H1 (cell line): Measurements from ENCODE around the gene RNU6-7. TPM values are rescaled to one million over a fixed set of nuclear protein-coding genes. Genes with fewer than 3 reads are reported as not detected.
A peak's percentile ranks its signal among the peaks of the same experiment; 100 is the strongest.

ENCODE experiments used
- CTCF ChIA-PET: fragments of 300-600 bp; sonication (Branson Sonifier 250); formaldehyde crosslinking; loops from one replicate; lab custom pipeline; 2021; ENCODE audit not compliant: partially characterized antibody; lab: Charles Lee
- POLR2A ChIA-PET: fragments of 300-600 bp; sonication (Branson Sonifier 250); formaldehyde crosslinking; loops from one replicate; lab custom pipeline; 2021; ENCODE audit warnings: inconsistent platforms; ENCODE audit not compliant: partially characterized antibody; lab: Charles Lee
- DNase-seq, 2 experiments: peaks; one replicate each; pipeline versions ENCODE4 v3.0.0 to v3.0.0-alpha.2; 2010 to 2022; ENCODE audit warnings: low spot score in 2 of 2, low read depth in 1 of 2, mixed read lengths in 1 of 2
- FAIRE-seq: peaks from 2 replicates; lab custom pipeline; 2011; peaks lifted over from hg19 to GRCh38; lab: Jason Lieb, UNC
- H2AFZ ChIP-seq: 2 replicates; pipeline ENCODE4 v1.8.1; 2012; ENCODE audit warnings: low read length, inconsistent platforms
- H2AK5ac ChIP-seq: 2 replicates; pipeline ENCODE4 v1.6.1; 2013; ENCODE audit warnings: low read depth, low read length
- H2BK120ac ChIP-seq: replicated peaks from 2 replicates; pipeline ENCODE3; 2013; ENCODE audit warnings: low read depth, low read length, inconsistent platforms
- H2BK12ac ChIP-seq: 2 replicates; pipeline ENCODE4 v1.6.1; 2013; ENCODE audit warnings: low read depth, low read length
- H2BK15ac ChIP-seq: 2 replicates; pipeline ENCODE4 v1.6.1; 2013; ENCODE audit warnings: low read length
- H2BK20ac ChIP-seq: 2 replicates; pipeline ENCODE4 v1.6.1; 2013; ENCODE audit warnings: low read length
- H2BK5ac ChIP-seq: 2 replicates; pipeline ENCODE4 v1.6.1; 2013; ENCODE audit warnings: low read depth, low read length
- H3K14ac ChIP-seq: 2 replicates; pipeline ENCODE4 v1.6.1; 2013; ENCODE audit warnings: inconsistent platforms; ENCODE audit not compliant: insufficient read length
- H3K18ac ChIP-seq: 2 replicates; pipeline ENCODE4 v1.6.1; 2013; ENCODE audit warnings: low read length; ENCODE audit errors: extremely low read depth
- H3K23ac ChIP-seq: 2 replicates; pipeline ENCODE4 v1.6.1; 2013; ENCODE audit warnings: inconsistent platforms; ENCODE audit not compliant: insufficient read length
- H3K23me2 ChIP-seq: 2 replicates; pipeline ENCODE4 v1.6.1; 2013; ENCODE audit warnings: low read depth, low read length
- H3K27ac ChIP-seq: 2 replicates; pipeline ENCODE4 v1.6.1; 2011; ENCODE audit warnings: low read depth, low read length, inconsistent platforms
- H3K27me3 ChIP-seq, 4 experiments: replicated peaks in 1 of 4; 1 replicate in 1 of 4; 2 replicates in 3 of 4; pipeline versions ENCODE4 v1.6.1 to v1.8.1; 2011 to 2013; ENCODE audit warnings: low read length in 3 of 4, mild to moderate bottlenecking in 3 of 4, inconsistent platforms in 2 of 4, mixed read lengths in 2 of 4, moderate library complexity in 1 of 4; ENCODE audit not compliant: control insufficient read depth in 3 of 4, insufficient read depth in 3 of 4; ENCODE audit errors: extremely low read depth in 1 of 4
- H3K36me3 ChIP-seq, 4 experiments: 2 replicates each; pipeline versions ENCODE4 v1.6.1 to v1.8.1; 2011 to 2013; ENCODE audit warnings: mild to moderate bottlenecking in 4 of 4, low read length in 3 of 4, moderate library complexity in 2 of 4, control low read depth in 1 of 4, inconsistent platforms in 1 of 4; ENCODE audit not compliant: insufficient read depth in 4 of 4, control insufficient read depth in 2 of 4
- H3K4ac ChIP-seq: replicated peaks from 2 replicates; pipeline ENCODE3; 2013; ENCODE audit warnings: low read length, low read depth, mixed read lengths, inconsistent platforms; ENCODE audit not compliant: insufficient read length
- H3K4me1 ChIP-seq, 4 experiments: replicated peaks in 1 of 4; 1 replicate in 1 of 4; 2 replicates in 3 of 4; pipeline versions ENCODE4 v1.6.1 to v1.8.1; 2011 to 2013; ENCODE audit warnings: low read length in 3 of 4, inconsistent platforms in 2 of 4, mixed read lengths in 1 of 4; ENCODE audit not compliant: insufficient read depth in 4 of 4, control insufficient read depth in 3 of 4
- H3K4me2 ChIP-seq, 2 experiments: 2 replicates each; pipeline versions ENCODE4 v1.6.1 to v1.8.1; 2011 to 2013; ENCODE audit warnings: low read depth in 2 of 2, low read length in 2 of 2, control low read depth in 1 of 2, inconsistent platforms in 1 of 2, mild to moderate bottlenecking in 1 of 2; ENCODE audit not compliant: insufficient read depth in 1 of 2
- H3K4me3 ChIP-seq, 4 experiments: fragments of 200-600, 300-600 bp in 1 of 4; sonication (generic), shearing (Covaris generic), sonication (Bioruptor Twin) in 1 of 4; 2 replicates each; pipeline versions ENCODE4 v1.5.1 to v1.8.1; 2011 to 2016; ENCODE audit warnings: low read length in 4 of 4, low read depth in 3 of 4, control low read depth in 2 of 4, inconsistent platforms in 2 of 4, mild to moderate bottlenecking in 2 of 4, mixed read lengths in 1 of 4, moderate library complexity in 1 of 4; ENCODE audit not compliant: insufficient read depth in 2 of 4; ENCODE audit errors: extremely low read depth in 1 of 4
- H3K56ac ChIP-seq: replicated peaks from 2 replicates; pipeline ENCODE3; 2013; ENCODE audit warnings: low read depth, mild to moderate bottlenecking, mixed read lengths, low read length, inconsistent platforms; ENCODE audit not compliant: insufficient read length
- H3K79me1 ChIP-seq: 2 replicates; pipeline ENCODE4 v1.6.1; 2013; ENCODE audit warnings: low read depth, low read length, control low read depth
- H3K79me2 ChIP-seq, 2 experiments: 2 replicates each; pipeline versions ENCODE4 v1.6.1 to v1.8.1; 2012 to 2013; ENCODE audit warnings: low read length in 2 of 2, mild to moderate bottlenecking in 2 of 2, inconsistent platforms in 1 of 2; ENCODE audit not compliant: insufficient read depth in 2 of 2, control insufficient read depth in 1 of 2
- H3K9ac ChIP-seq, 4 experiments: replicated peaks in 1 of 4; 1 replicate in 1 of 4; 2 replicates in 3 of 4; pipeline versions ENCODE4 v1.6.1 to v1.8.1; 2011 to 2013; ENCODE audit warnings: low read depth in 3 of 4, low read length in 3 of 4, control low read depth in 2 of 4, mild to moderate bottlenecking in 2 of 4, moderate library complexity in 2 of 4, inconsistent platforms in 1 of 4; ENCODE audit errors: extremely low read depth in 1 of 4
- H3K9me3 ChIP-seq, 2 experiments: 2 replicates each; pipeline versions ENCODE4 v1.6.1 to v1.8.1; 2012 to 2013; ENCODE audit warnings: mild to moderate bottlenecking in 2 of 2, moderate library complexity in 2 of 2, control low read depth in 1 of 2, inconsistent platforms in 1 of 2, low read depth in 1 of 2, low read length in 1 of 2, mixed read lengths in 1 of 2; ENCODE audit not compliant: insufficient read depth in 2 of 2
- H4K20me1 ChIP-seq, 2 experiments: replicated peaks in 1 of 2; 2 replicates each; pipeline versions ENCODE3 to v1.8.1; 2011 to 2013; ENCODE audit warnings: inconsistent platforms in 2 of 2, low read length in 2 of 2, mild to moderate bottlenecking in 1 of 2; ENCODE audit not compliant: insufficient read depth in 2 of 2, control insufficient read depth in 1 of 2
- H4K5ac ChIP-seq: 2 replicates; pipeline ENCODE4 v1.6.1; 2013; ENCODE audit warnings: low read length, low read depth, mixed read lengths, inconsistent platforms; ENCODE audit not compliant: insufficient read length
- H4K8ac ChIP-seq: 2 replicates; pipeline ENCODE4 v1.8.0; 2013; ENCODE audit warnings: mild to moderate bottlenecking, moderate library complexity, low read length, inconsistent platforms; ENCODE audit not compliant: insufficient read depth; ENCODE audit errors: extremely low read depth
- H4K91ac ChIP-seq: replicated peaks from 2 replicates; pipeline ENCODE3; 2013; ENCODE audit warnings: low read length, mixed read lengths, inconsistent platforms; ENCODE audit not compliant: insufficient read length
- ATF3 ChIP-seq: IDR thresholded peaks from 2 replicates; pipeline ENCODE4 v1.6.1; 2011; ENCODE audit warnings: low read depth, mild to moderate bottlenecking, low read length; ENCODE audit not compliant: insufficient read depth
- CTCF ChIP-seq, 3 experiments: IDR thresholded peaks; 1 replicate in 2 of 3; 2 replicates in 1 of 3; pipeline versions ENCODE4 v1.5.1 to v1.6.1; 2011; ENCODE audit warnings: low read length in 3 of 3, mild to moderate bottlenecking in 3 of 3, inconsistent platforms in 2 of 3, low read depth in 1 of 3, moderate library complexity in 1 of 3; ENCODE audit not compliant: insufficient read depth in 1 of 3; ENCODE audit errors: control extremely low read depth in 1 of 3
- GABPA ChIP-seq: IDR thresholded peaks from 2 replicates; pipeline ENCODE4 v1.6.1; 2011; ENCODE audit warnings: mild to moderate bottlenecking, low read length, moderate library complexity, borderline replicate concordance; ENCODE audit not compliant: insufficient read depth
- JUND ChIP-seq: IDR thresholded peaks from 2 replicates; pipeline ENCODE4 v1.6.1; 2011; ENCODE audit warnings: mild to moderate bottlenecking, improper control_type of control experiment, low read length
- KDM4A ChIP-seq: IDR thresholded peaks from one replicate; pipeline ENCODE4 v1.7.1; 2012; ENCODE audit warnings: low read depth, mild to moderate bottlenecking, moderate library complexity, low read length, inconsistent platforms; ENCODE audit not compliant: severe bottlenecking
- POLR2AphosphoS5 ChIP-seq: IDR thresholded peaks from 2 replicates; pipeline ENCODE4 v1.6.1; 2011; ENCODE audit warnings: low read depth, low read length
- RAD21 ChIP-seq, 2 experiments: IDR thresholded peaks in 1 of 2; conservative IDR thresholded peaks in 1 of 2; 2 replicates each; pipeline ENCODE4 v1.6.1; 2011; ENCODE audit warnings: low read depth in 2 of 2, low read length in 2 of 2, improper control_type of control experiment in 1 of 2, inconsistent platforms in 1 of 2, mild to moderate bottlenecking in 1 of 2, moderate library complexity in 1 of 2
- TAF7 ChIP-seq: optimal IDR thresholded peaks from 2 replicates; pipeline ENCODE3; 2011; ENCODE audit warnings: low read depth, mild to moderate bottlenecking, inconsistent platforms, low read length, moderate library complexity, borderline replicate concordance
- whole genome bisulfite sequencing, 2 experiments: shearing (Covaris generic) in 1 of 2; methylation state at CpG; one replicate each; pipeline versions ENCODE4 v1.1.6 to v1.1.7; 2013 to 2015; ENCODE audit warnings: low lambda C conversion rate in 2 of 2, mixed read lengths in 2 of 2, inconsistent platforms in 1 of 2, low coverage in 1 of 2, missing lambda C conversion rate in 1 of 2; ENCODE audit not compliant: insufficient replicate concordance in 2 of 2, insufficient coverage in 1 of 2, insufficient read length in 1 of 2; ENCODE audit errors: extremely low coverage in 1 of 2, missing lambda C conversion rate in 1 of 2; 5-methylcytosine and 5-hydroxymethylcytosine counted together
- polyA plus RNA-seq, 7 experiments: library from polyadenylated mRNA; depleted of rRNA in 3 of 7; stranded (reverse) in 5 of 7; unstranded in 2 of 7; fragments of >200 nt in 5 of 7; fragments of 200-250 nt in 2 of 7; gene quantifications; 1 replicate in 5 of 7; 2 replicates in 1 of 7; 4 replicates in 1 of 7; pipeline versions ENCODE4 v1.2.1 to v1.2.3, GENCODE V29; 2011 to 2013; ENCODE audit warnings: missing spikeins in 2 of 7, mixed read lengths in 2 of 7
- total RNA-seq: library from RNA; stranded (reverse); fragmentation: NEBNext Ultra II Directional; extraction: Animal tissue kit (Norgen Biotek cat#: 25700); gene quantifications from 2 replicates; pipeline ENCODE4 v1.2.1, GENCODE V29; 2021

Gene RNU6-7
- total and polyA plus RNA-seq, 2 of the 8 experiments (the other 6 are each of a cell fraction or from before 2014, with no cell fraction given), result not detected

- Histone ChIP-seq H4K5ac (no peak overlapping the region), H2BK5ac (no peak overlapping the region), H2BK15ac (no peak overlapping the region), H2BK20ac (no peak overlapping the region), H2AK5ac (no peak overlapping the region), H3K23ac (no peak overlapping the region), H3K9ac (no peak overlapping the region), H4K20me1 (peaks cover 0 to 2% of the 10 kb centered on the region in 2 experiments), H3K79me2 (no peaks in the 10 kb centered on the region), H3K23me2 (peaks cover 17% of the 10 kb centered on the region), H3K27ac (no peak overlapping the region), H4K91ac (no peak overlapping the region), H3K27me3 (no peaks in the 10 kb centered on the region; a peak in 1 of 7 replicates), H3K36me3 (no peaks in the 10 kb centered on the region), H4K8ac (no peak overlapping the region), H3K18ac (no peak overlapping the region), H3K56ac (no peak overlapping the region), H2BK120ac (no peak overlapping the region), H3K4me1 (peaks cover 0 to 3% (median under 1%) of the 10 kb centered on the region in 4 experiments; a peak in 1 of 7 replicates), H3K14ac (no peak overlapping the region), H3K79me1 (no peaks in the 10 kb centered on the region), H3K4ac (no peak overlapping the region), H2BK12ac (no peak overlapping the region), H3K4me2 (no peak overlapping the region), H3K9me3 (no peaks in the 10 kb centered on the region), H3K4me3 (no peak overlapping the region), H2AFZ (peak overlapping the region; percentile 31; the same call in 1 of the 2 replicates)
- FAIRE-seq (no peak), DNase-seq (no peak)
- POLR2A ChIA-PET, result no interaction called here
- no peak for TF ChIP-seq KDM4A
- no peak for TF ChIP-seq GABPA
- no peak for TF ChIP-seq POLR2AphosphoS5
- peak in 1 of 3 experiments; percentile 28; a peak in 2 of 4 replicates for TF ChIP-seq CTCF (IDR thresholded peaks at IDR 0.05; ENCODE audit: control extremely low read depth in 1 of 3, insufficient read depth in 1 of 3, low read depth in 1 of 3, low read length in 3 of 3)
- TF ChIP-seq TAF7, result no peak
- TF ChIP-seq RAD21 (IDR thresholded peaks at IDR 0.05 in 1 of 2, conservative IDR thresholded peaks at IDR 0.05 in 1 of 2; ENCODE audit: low read depth in 2 of 2, low read length in 2 of 2), result peak; percentile 23 to 47
- TF ChIP-seq ATF3, result no peak
- TF ChIP-seq JUND, result peak; percentile 61; the same call in 1 of the 2 replicates
- WGBS, 2 experiments, result 74% methylated on average over 4 of the region's 4 CpGs; no CpG with 5 or more reads in 1 of the 2 experiments
- CTCF ChIA-PET, result interaction anchor here (0.7 to 1.4 kb wide), 5 partner anchors 27 to 359 kb away, joined by 3 to 5 read pairs (median 3); no protein-coding TSS in a partner anchor
Measured at GRCh38 chr14:32205984-32206383, 4.1 kb downstream of the RNU6-7 start.
